SK-MEL-5 (cell line): ENCODE measurements around the gene BRD1. TPM values are rescaled to one million over a fixed set of nuclear protein-coding genes. Genes with fewer than 3 reads are reported as not detected.
"Not testable (repeated sequence)": the region's sequence is repeated elsewhere in the genome, so short reads cannot be mapped to it uniquely, and the experiment has no call there.

ENCODE experiments used
- DNase-seq: peaks from one replicate; pipeline ENCODE4 v3.0.0-alpha.2; 2016; ENCODE audit warnings: low read depth, low spot score
- in situ Hi-C: cut with HindIII; loops from 2 replicates; pipeline ENCODE4 v1.10.0; 2016; ENCODE audit warnings: low sequenced_read_pairs, high pct_unique_total_duplicates, low pct_unique_long_range_greater_than_20kb
- total RNA-seq: library from RNA; depleted of rRNA; stranded (reverse); fragments of >200 nt; shearing (Covaris generic); gene quantifications from 2 replicates; pipeline ENCODE4 v1.2.3, GENCODE V29; 2014

Gene BRD1
- total RNA-seq, 1 experiment from 2014 or later = 16.2 TPM

DNA sequence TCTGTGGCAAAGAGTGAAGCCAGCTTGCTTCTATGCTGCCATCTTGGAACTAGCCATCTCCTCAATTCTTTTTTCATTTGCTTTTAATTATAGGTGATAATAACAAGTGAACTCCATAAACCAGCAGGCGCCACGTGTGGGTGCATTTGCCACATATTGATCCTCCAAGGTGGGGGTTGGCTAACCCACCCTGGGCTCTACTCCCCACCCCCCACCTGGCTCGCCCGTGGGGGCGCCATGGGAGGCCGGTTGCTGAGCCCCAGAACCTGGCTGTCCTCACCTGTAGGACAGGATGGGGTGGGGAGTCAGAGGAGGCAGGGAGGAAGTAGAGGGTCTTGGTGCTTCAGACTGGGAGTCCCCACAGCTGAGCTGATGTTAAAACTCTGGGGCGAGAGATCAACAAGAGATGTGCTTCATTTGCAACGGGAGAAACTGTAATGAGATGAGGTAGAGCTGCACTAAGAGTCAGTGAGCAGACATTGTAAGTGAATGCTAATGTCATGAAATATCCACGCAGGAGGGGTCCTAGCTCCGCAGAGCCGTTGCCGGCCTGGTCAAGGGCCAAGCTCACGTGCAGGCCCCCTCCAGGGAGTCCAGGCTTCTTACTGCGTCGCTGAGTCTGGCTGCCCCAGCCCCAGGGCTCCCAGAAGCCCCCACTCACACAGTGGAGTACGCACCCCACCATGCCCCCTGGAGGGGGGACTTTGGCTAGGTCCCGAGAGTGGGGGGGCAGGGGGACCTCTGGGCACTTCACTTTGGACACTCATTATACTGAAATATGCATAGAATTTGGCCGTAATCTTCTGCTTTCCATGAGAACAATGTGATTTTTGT is 59.4 kb downstream of the BRD1 start:
- no peak for DNase-seq
- in situ Hi-C loops = no loop called here

- DNase-seq = peak; percentile 78
- in situ Hi-C loops = no loop called here
Measured at GRCh38 chr22:49767355-49768062, 60.2 kb downstream of the BRD1 start.

GRCh38 chr22:49765951-49766350 is 61.7 kb downstream of the BRD1 start:
- DNase-seq = no peak
- in situ Hi-C loops = no loop called here

GRCh38 chr22:49765091-49765771 is 62.4 kb downstream of the BRD1 start:
- DNase-seq = no peak

GRCh38 chr22:49764127-49764581 is 63.5 kb downstream of the BRD1 start:
- in situ Hi-C loops = no loop called here
- DNase-seq = no peak

More at GRCh38 chr22:49765091-49765771, 62.4 kb downstream of the BRD1 start:
- in situ Hi-C loops = no loop called here

DNA sequence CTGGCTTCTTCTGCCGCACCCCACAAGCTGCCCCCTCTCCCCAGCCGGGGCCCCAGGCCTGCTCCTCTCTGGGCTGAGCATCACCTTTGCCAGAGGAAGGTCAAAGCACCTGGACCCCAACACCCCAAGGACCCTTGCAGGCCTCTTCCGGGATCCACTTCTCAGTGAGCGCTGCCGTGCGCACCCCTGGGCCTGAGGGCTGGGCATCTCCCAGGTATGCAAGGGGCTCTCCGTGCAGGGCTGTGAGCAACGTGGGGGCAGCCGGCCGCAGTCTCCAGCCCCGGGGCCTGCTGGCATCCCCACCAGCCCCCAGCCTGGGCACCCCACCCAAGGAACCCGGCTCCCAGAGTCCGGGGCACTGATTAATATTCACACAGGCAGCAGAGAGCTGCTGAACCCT is 64.0 kb downstream of the BRD1 start:
- in situ Hi-C loops = no loop called here
- DNase-seq = no peak

DNA sequence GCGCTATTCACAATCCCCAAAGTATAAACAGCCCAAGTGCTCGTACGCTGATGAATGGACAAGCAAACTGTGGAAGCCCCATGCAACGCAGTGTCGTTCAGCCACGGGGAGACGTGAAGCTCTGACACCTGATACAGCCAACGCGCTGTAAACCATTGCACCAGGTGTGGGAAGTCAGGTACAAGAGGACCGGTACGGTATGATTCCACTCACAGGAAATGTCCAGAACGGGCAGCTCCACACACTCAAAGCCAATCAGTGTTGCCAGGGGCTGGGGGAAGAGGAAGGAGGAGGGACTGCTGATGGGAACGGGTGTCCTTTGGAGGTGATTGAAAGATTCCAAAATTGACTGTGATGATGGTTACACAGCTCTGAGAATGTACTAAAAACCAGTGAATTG is 64.5 kb downstream of the BRD1 start:
- in situ Hi-C loops = no loop called here
- DNase-seq = no peak

- in situ Hi-C loops, DNase-seq: not testable (repeated sequence)
Measured at GRCh38 chr22:49762571-49762970, 65.1 kb downstream of the BRD1 start.

DNA sequence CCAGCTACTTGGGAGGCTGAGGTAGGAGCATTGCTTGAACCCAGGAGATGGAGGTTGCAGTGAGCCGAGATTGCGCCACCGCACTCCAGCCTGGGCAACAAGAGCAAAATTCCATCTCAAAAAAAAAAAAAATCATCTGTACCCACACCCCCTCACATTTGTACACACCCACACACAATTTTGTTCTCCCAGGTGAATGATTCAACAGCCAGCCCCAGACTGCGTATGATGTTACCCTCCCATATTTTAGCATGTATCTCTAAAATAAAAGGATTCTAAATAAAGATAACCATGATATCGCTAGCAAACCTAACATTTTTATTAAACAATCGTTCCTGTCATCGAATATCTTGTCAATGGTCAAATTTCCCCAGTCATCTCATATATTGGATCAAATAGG is 65.8 kb downstream of the BRD1 start:
- no peak for DNase-seq
- in situ Hi-C loops = no loop called here

- DNase-seq = no peak
- in situ Hi-C loops = no loop called here
Measured at GRCh38 chr22:49760630-49761571, 66.8 kb downstream of the BRD1 start.

DNA sequence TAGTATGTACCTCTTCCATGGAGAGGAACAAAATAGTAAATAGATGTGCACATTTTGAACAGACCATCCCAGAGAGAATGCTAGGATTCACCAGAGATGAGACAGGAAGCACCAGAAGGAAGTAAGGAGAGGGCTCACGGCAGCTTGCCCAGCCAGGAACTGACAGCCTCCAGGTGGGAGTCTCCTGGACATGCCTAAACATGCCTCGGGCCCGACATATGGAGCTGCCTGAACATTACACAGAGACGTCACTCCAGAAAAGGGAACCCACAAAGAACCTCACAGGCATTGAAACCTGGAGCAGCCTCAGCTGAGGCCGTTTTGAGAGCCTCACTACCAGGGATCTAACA is 67.4 kb downstream of the BRD1 start:
- in situ Hi-C loops = no loop called here
- DNase-seq = no peak

DNA sequence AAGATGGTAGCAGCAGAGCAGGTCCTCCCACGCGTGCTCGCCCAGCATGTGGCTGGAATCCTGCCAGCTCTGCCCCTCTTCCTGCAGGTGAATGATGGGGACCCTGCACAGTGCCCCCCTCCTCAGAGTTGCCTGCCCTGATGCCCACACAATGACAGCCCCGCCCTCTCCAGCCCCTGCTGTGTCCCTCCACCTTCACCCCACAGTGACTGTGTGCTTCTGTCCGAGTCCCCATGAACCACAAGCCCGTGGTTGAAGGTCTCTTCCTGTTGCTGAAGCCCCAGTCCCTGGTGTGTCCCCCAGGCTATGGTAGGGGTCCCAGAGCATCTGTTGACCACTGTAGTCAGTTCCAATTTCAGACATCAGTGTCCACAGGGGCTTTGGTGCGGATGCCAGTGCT is 71.0 kb downstream of the BRD1 start:
- in situ Hi-C loops = no loop called here
- DNase-seq = no peak

DNA sequence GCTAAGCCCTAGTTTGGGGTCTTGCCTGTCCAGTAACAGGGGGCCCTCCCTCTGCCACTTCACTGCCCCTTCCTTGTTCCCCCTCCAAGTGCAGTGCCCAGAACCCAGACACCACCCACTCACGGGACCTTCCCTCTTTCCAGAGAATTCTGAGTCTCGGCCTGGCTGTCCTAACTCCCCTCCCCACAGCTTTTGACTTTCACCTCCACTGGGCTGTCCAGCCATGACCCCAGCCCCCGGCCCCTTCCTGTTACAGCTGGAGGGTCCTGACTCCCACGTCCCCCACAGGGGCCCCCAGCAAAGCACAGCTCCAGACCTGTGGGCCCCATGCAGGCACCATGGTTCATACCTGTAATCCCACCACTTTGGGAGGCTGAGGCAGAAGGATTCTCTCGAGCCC is 71.5 kb downstream of the BRD1 start:
- no peak for DNase-seq
- in situ Hi-C loops = no loop called here

- in situ Hi-C loops = no loop called here
Measured at GRCh38 chr22:49755631-49756001, 72.1 kb downstream of the BRD1 start.

DNA sequence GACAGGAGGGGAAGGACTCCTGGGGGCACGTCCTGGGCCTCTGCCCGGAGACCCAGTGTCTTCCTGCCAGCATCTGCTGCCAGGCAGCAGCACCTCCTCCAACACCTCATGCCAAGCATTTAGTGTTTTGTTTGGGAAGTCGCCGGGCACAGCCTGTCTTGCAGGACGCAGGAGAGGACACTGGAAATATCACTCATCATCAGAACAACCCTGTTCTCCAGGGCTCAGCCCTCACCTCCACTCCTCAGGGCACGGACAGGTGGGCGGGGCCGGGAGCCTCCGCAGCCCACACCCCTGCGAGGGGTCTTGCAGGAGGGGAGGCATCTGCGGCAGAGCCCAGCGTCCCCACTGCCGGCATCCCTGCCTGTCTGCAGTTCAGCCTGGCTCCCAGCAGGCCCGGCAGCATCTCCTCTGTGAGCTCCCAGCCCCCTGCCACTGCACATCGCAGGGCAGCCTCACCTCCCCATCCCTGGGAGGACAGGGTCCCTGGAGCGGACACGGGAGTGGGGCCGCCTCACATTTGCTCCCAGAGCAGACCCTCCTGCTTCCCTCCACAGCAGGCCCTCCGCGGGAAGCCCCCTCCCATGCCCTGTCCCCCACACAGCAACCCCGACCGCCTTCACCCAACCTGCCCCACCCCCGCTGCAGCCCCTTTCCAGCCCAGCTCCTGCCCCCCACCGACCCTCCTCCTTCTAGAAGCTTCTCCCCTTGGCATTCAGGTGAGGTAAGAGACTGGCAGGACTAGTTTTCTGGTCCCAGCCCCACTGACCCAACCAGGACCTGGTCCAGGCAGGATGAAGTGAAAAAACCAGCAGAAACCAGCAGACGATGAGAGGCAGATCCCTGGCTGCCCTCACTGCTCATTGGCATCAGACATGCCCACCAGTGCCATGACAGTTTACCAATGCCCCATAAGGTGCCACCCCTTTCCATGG is 72.7 kb downstream of the BRD1 start:
- DNase-seq = no peak
- in situ Hi-C loops = no loop called here

More at GRCh38 chr22:49755631-49756001, 72.1 kb downstream of the BRD1 start:
- peak; percentile 25 for DNase-seq

DNA sequence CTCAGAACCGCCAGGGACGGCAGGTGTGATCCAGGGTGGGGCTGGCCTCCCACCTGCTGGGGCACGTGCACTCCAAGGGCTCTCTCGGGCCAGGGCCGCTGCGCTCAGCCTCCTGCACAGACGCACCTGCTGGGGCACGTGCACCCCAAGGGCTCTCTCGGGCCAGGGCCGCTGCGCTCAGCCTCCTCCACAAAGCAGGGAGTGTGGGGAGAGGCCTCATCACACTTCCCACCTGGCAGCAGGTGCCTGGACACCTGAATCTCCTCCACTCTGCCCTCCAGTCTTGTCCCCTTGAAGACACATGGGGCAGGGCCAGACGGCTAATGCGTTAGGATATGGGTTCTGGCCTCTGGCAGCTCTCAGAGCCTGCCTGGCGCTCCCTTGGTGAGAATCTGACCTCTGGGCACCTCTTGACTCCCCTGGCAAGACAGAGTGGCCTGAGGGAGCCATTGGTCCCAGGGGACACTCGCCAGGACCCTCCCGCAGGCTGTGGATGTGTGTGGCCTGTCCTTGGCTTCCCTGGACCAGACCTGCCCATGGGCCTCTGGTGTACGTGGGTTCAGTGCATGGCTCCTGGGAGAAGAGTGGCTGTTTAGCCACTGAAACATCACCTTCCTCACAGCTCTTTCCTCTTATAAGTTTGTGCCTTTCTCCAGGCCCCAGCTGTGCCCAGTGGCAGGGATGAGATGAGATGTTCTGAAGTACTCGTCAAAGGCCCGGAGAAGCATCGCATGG is 73.5 kb downstream of the BRD1 start:
- DNase-seq = no peak
- in situ Hi-C loops = no loop called here
